ENCODE results near the gene TNFRSF14. TPM values are rescaled to one million over a fixed set of nuclear protein-coding genes. Genes with fewer than 3 reads are reported as not detected.
"Not testable (repeated sequence)": the region's sequence is repeated elsewhere in the genome, so short reads cannot be mapped to it uniquely, and the experiment has no call there.

TNFRSF14 gene
- total RNA-seq, 1 experiment from 2014 or later = 24.4 TPM

GRCh38 chr1:2546515-2547209 lies 9.5 kb upstream of the TNFRSF14 start:
- CTCF ChIA-PET = interaction anchor here (0.8 to 3.3 kb wide), 7 partner anchors 20 to 352 kb away, joined by 3 to 19 read pairs (median 5); partner anchors contain the start of genes FAAP20 and PANK4
- H3K9me3 Mint-ChIP-seq (ENCODE audit: low read depth, unreplicated experiment) = no peaks in the 10 kb centered on the region
- TSS peak; percentile 89 for BruUV-seq (replicated peaks)
- H3K27me3 Mint-ChIP-seq (ENCODE audit: unreplicated experiment) = no peaks in the 10 kb centered on the region
- H3K36me3 Mint-ChIP-seq (ENCODE audit: insufficient read depth, unreplicated experiment) = peaks cover 15% of the 10 kb centered on the region
- no peaks in the 10 kb centered on the region for H3K4me1 Mint-ChIP-seq (ENCODE audit: low read depth, unreplicated experiment)
- intact Hi-C loops (cut with micrococcal nuclease; ENCODE audit: unreplicated experiment) = loop anchor here (10.0 kb wide), 1 partner anchor 352 kb away; the partner anchor contains the start of gene FAAP20
- H3K27ac Mint-ChIP-seq (ENCODE audit: unreplicated experiment) = peak overlapping the region; percentile 53
- no peak for TF ChIP-seq CTCF (IDR thresholded peaks at IDR 0.05; ENCODE audit: unreplicated experiment)
- peak; percentile 85 for DNase-seq
- peak overlapping the region; percentile 80 for H3K4me3 Mint-ChIP-seq (ENCODE audit: low read depth, unreplicated experiment)

- no peak for TF ChIP-seq CTCF (IDR thresholded peaks at IDR 0.05; ENCODE audit: unreplicated experiment)
- H3K27ac Mint-ChIP-seq (ENCODE audit: unreplicated experiment) = peak overlapping the region; percentile 53
Measured at GRCh38 chr1:2547210-2548067, 8.7 kb upstream of the TNFRSF14 start.

GRCh38 chr1:2548068-2548589 lies 8.0 kb upstream of the TNFRSF14 start:
- peaks cover 15% of the 10 kb centered on the region for H3K36me3 Mint-ChIP-seq (ENCODE audit: insufficient read depth, unreplicated experiment)
- H3K9me3 Mint-ChIP-seq (ENCODE audit: low read depth, unreplicated experiment) = no peaks in the 10 kb centered on the region
- CTCF ChIA-PET = interaction anchor here (0.7 to 3.3 kb wide), 7 partner anchors 13 to 353 kb away, joined by 3 to 19 read pairs (median 5); partner anchors contain the start of genes FAAP20 and PANK4
- peak overlapping the region; percentile 80 for H3K4me3 Mint-ChIP-seq (ENCODE audit: low read depth, unreplicated experiment)
- DNase-seq = peak; percentile 87
- intact Hi-C loops (cut with micrococcal nuclease; ENCODE audit: unreplicated experiment) = loop anchor here (1.0 to 10.0 kb wide), 2 partner anchors 134 to 353 kb away; partner anchors contain the start of gene FAAP20
- no TSS peak for BruUV-seq (replicated peaks)
- H3K4me1 Mint-ChIP-seq (ENCODE audit: low read depth, unreplicated experiment) = no peaks in the 10 kb centered on the region
- H3K27ac Mint-ChIP-seq (ENCODE audit: unreplicated experiment) = no peak overlapping the region
- peak; percentile 83 for TF ChIP-seq CTCF (IDR thresholded peaks at IDR 0.05; ENCODE audit: unreplicated experiment)
- no peaks in the 10 kb centered on the region for H3K27me3 Mint-ChIP-seq (ENCODE audit: unreplicated experiment)

More at GRCh38 chr1:2547210-2548067, 8.7 kb upstream of the TNFRSF14 start:
- H3K9me3 Mint-ChIP-seq (ENCODE audit: low read depth, unreplicated experiment) = no peaks in the 10 kb centered on the region
- H3K27me3 Mint-ChIP-seq (ENCODE audit: unreplicated experiment) = no peaks in the 10 kb centered on the region
- H3K4me1 Mint-ChIP-seq (ENCODE audit: low read depth, unreplicated experiment) = no peaks in the 10 kb centered on the region
- H3K36me3 Mint-ChIP-seq (ENCODE audit: insufficient read depth, unreplicated experiment) = peaks cover 15% of the 10 kb centered on the region
- intact Hi-C loops (cut with micrococcal nuclease; ENCODE audit: unreplicated experiment) = loop anchor here (1.0 to 10.0 kb wide), 2 partner anchors 133 to 353 kb away; partner anchors contain the start of gene FAAP20
- CTCF ChIA-PET = interaction anchor here (0.8 to 3.3 kb wide), 6 partner anchors 21 to 353 kb away, joined by 3 to 19 read pairs (median 4); partner anchors contain the start of genes FAAP20 and PANK4
- no TSS peak for BruUV-seq (replicated peaks)
- peak overlapping the region; percentile 80 for H3K4me3 Mint-ChIP-seq (ENCODE audit: low read depth, unreplicated experiment)
- DNase-seq = no peak

GRCh38 chr1:2549367-2550029 lies 6.7 kb upstream of the TNFRSF14 start:
- H3K36me3 Mint-ChIP-seq (ENCODE audit: insufficient read depth, unreplicated experiment) = peaks cover 15% of the 10 kb centered on the region
- H3K27ac Mint-ChIP-seq (ENCODE audit: unreplicated experiment); BruUV-seq (replicated peaks); H3K9me3 Mint-ChIP-seq (ENCODE audit: low read depth, unreplicated experiment); CTCF ChIA-PET; DNase-seq; H3K27me3 Mint-ChIP-seq (ENCODE audit: unreplicated experiment); H3K4me1 Mint-ChIP-seq (ENCODE audit: low read depth, unreplicated experiment); H3K4me3 Mint-ChIP-seq (ENCODE audit: low read depth, unreplicated experiment): not testable (repeated sequence)
- intact Hi-C loops (cut with micrococcal nuclease; ENCODE audit: unreplicated experiment) = loop anchor here (10.0 kb wide), 1 partner anchor 355 kb away; the partner anchor contains the start of gene FAAP20

GRCh38 chr1:2550309-2550861 lies 5.8 kb upstream of the TNFRSF14 start:
- H3K27me3 Mint-ChIP-seq (ENCODE audit: unreplicated experiment); DNase-seq; H3K27ac Mint-ChIP-seq (ENCODE audit: unreplicated experiment); H3K4me1 Mint-ChIP-seq (ENCODE audit: low read depth, unreplicated experiment); H3K4me3 Mint-ChIP-seq (ENCODE audit: low read depth, unreplicated experiment); H3K9me3 Mint-ChIP-seq (ENCODE audit: low read depth, unreplicated experiment); CTCF ChIA-PET; intact Hi-C loops (cut with micrococcal nuclease; ENCODE audit: unreplicated experiment); BruUV-seq (replicated peaks): not testable (repeated sequence)
- peaks cover 15% of the 10 kb centered on the region for H3K36me3 Mint-ChIP-seq (ENCODE audit: insufficient read depth, unreplicated experiment)

- intact Hi-C loops (cut with micrococcal nuclease; ENCODE audit: unreplicated experiment); H3K4me1 Mint-ChIP-seq (ENCODE audit: low read depth, unreplicated experiment); H3K27me3 Mint-ChIP-seq (ENCODE audit: unreplicated experiment); H3K9me3 Mint-ChIP-seq (ENCODE audit: low read depth, unreplicated experiment); CTCF ChIA-PET; DNase-seq; BruUV-seq (replicated peaks); H3K27ac Mint-ChIP-seq (ENCODE audit: unreplicated experiment); H3K4me3 Mint-ChIP-seq (ENCODE audit: low read depth, unreplicated experiment): not testable (repeated sequence)
- peaks cover 17% of the 10 kb centered on the region for H3K36me3 Mint-ChIP-seq (ENCODE audit: insufficient read depth, unreplicated experiment)
Measured at GRCh38 chr1:2551544-2551943, 4.6 kb upstream of the TNFRSF14 start.

Measured in Calu3 (cell line).